Measurements from ENCODE around the gene CYP4B1. TPM values are rescaled to one million over a fixed set of nuclear protein-coding genes. Genes with fewer than 3 reads are reported as not detected.

The CYP4B1 gene
- total RNA-seq, 1 donor from 2014 or later, result not detected

DNA sequence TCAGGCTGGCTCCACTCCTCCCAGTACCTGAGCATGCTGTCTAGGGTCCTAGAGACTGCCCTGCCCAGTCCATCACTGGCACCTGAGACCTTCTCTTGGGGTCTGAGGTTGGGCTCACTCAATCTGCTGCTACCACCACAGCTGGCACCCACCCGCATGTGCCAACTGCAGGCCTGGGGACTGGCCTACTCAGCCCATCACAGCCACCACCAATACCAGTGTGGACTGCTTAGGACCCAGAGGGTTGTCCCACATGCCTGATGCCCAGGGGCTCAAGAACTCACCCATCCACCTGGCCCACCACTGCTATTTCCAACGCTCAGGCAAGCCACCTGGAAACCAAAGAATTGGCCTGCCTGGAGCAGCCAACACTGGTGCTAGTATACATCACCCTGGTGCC, 63.5 kb downstream of the CYP4B1 start:
- Mint-ChIP-seq H3K9me3 (no peaks in the 10 kb centered on the region), H3K27me3 (peaks cover 17% of the 10 kb centered on the region), H3K36me3 (ENCODE audit: low read depth) (no peaks in the 10 kb centered on the region), H3K4me1 (peaks cover 2% of the 10 kb centered on the region), H3K27ac (no peak overlapping the region), H3K4me3 (no peak overlapping the region)
- no peak for DNase-seq
- intact Hi-C loops (cut with micrococcal nuclease), result no loop called here

Other genes starting within 250 kb of the CYP4B1 start
- gene KNCN, start 247.4 kb upstream of the CYP4B1 start, total RNA-seq, result not detected in 2 replicates
- 41.8 and 42.5 TPM in 2 replicates for gene MKNK1, start 194.8 kb upstream of the CYP4B1 start, total RNA-seq
- 15.0 and 17.8 TPM in 2 replicates for gene MOB3C, start 182.2 kb upstream of the CYP4B1 start, total RNA-seq
- gene ATPAF1, start 130.7 kb upstream of the CYP4B1 start, total RNA-seq, result 41.6 and 43.1 TPM in 2 replicates
- not detected in 2 replicates for gene TEX38, start 127.2 kb upstream of the CYP4B1 start, total RNA-seq
- 63.9 and 70.4 TPM in 2 replicates for gene EFCAB14, start 79.9 kb upstream of the CYP4B1 start, total RNA-seq
- not detected in 2 replicates for gene CYP4A11, start 142.4 kb downstream of the CYP4B1 start, total RNA-seq
- gene CYP4X1, start 224.6 kb downstream of the CYP4B1 start, total RNA-seq, result not detected in 2 replicates

Measured in activated CD4-positive, alpha-beta T cell treated with anti-CD3 and anti-CD28 coated beads, Interleukin-2, amount 10 ng/mL, durations not matched to agents 24 days and 14 days (primary cell).